Stomach (tissue), 4 donors: ENCODE results near the gene CHTOP.

Experiments used
- CTCF ChIP-seq, 7 experiments: fragments of 450-650 bp in 4 of 7; fragments of 200-600 bp in 3 of 7; sonication (generic) in 3 of 7; IDR thresholded peaks; one replicate each; pipeline ENCODE4 v1.5.1; 2016 to 2019; ENCODE audit warnings: antibody characterized with exemption in 7 of 7, control low read depth in 2 of 7, mild to moderate bottlenecking in 1 of 7
- POLR2A ChIP-seq, 4 donors: fragments of 450-650 bp; IDR thresholded peaks; one replicate each; pipeline ENCODE4 v1.6.1; 2016; ENCODE audit warnings: antibody characterized with exemption in 4 of 4, control low read depth in 2 of 4, mild to moderate bottlenecking in 1 of 4, moderate library complexity in 1 of 4

GRCh38 chr1:153649137-153649862 is 15.4 kb downstream of the CHTOP start:
- no peak for TF ChIP-seq POLR2A (IDR thresholded peaks at IDR 0.05)
- no peak for TF ChIP-seq CTCF (IDR thresholded peaks at IDR 0.05)
